OCI-LY3 (cell line): ENCODE results near the gene PCDHGB4.

Experiments
- H2AFZ ChIP-seq: fragments of 200-600, 300-600 bp; shearing (Covaris generic); 2 replicates; pipeline ENCODE4 v1.6.0; 2014; ENCODE audit warnings: antibody characterized with exemption, low read depth, low read length
- H3K27ac ChIP-seq: fragments of 200-600, 300-600 bp; sonication (generic); 2 replicates; pipeline ENCODE4 v1.5.1; 2014; ENCODE audit warnings: mild to moderate bottlenecking, low read length, moderate library complexity, mixed read lengths
- H3K27me3 ChIP-seq: fragments of 200-600, 300-600 bp; sonication (generic); 2 replicates; pipeline ENCODE4 v1.6.1; 2014; ENCODE audit warnings: low read depth, low read length, mixed read lengths
- H3K36me3 ChIP-seq: fragments of 200-600, 300-600 bp; sonication (generic); replicated peaks from 2 replicates; pipeline ENCODE3; 2014; ENCODE audit warnings: low read depth, low read length, mixed read lengths
- H3K4me1 ChIP-seq: fragments of 300-600, 200-600 bp; sonication (generic); 2 replicates; pipeline ENCODE4 v1.6.1; 2014; ENCODE audit warnings: low read length, mixed read lengths
- H3K4me2 ChIP-seq: fragments of 200-600, 300-600 bp; sonication (generic); 2 replicates; pipeline ENCODE4 v1.6.1; 2014; ENCODE audit warnings: low read length, mixed read lengths
- H3K4me3 ChIP-seq: fragments of 300-600, 200-600 bp; sonication (generic); 2 replicates; pipeline ENCODE4 v1.5.1; 2014; ENCODE audit warnings: antibody characterized with exemption, mild to moderate bottlenecking, low read length, moderate library complexity
- H3K79me2 ChIP-seq: fragments of 300-600, 200-600 bp; shearing (Covaris generic); 2 replicates; pipeline ENCODE4 v1.6.1; 2014; ENCODE audit warnings: mild to moderate bottlenecking, low read length, mixed read lengths
- H3K9ac ChIP-seq: fragments of 300-600, 200-600 bp; shearing (Covaris generic); 2 replicates; pipeline ENCODE4 v1.6.0; 2014; ENCODE audit warnings: mild to moderate bottlenecking, low read length, moderate library complexity
- H3K9me3 ChIP-seq: fragments of 200-600, 300-600 bp; shearing (Covaris generic); 2 replicates; pipeline ENCODE4 v1.6.1; 2014; ENCODE audit warnings: low read length, mixed read lengths; ENCODE audit not compliant: insufficient read depth
- H4K20me1 ChIP-seq: fragments of 200-600, 300-600 bp; sonication (generic); 2 replicates; pipeline ENCODE4 v1.6.1; 2016; ENCODE audit warnings: low read length, mixed read lengths; ENCODE audit not compliant: insufficient read depth
- CTCF ChIP-seq: fragments of 200-600, 300-600 bp; sonication (generic); IDR thresholded peaks from 2 replicates; pipeline ENCODE4 v1.5.1; 2014; ENCODE audit warnings: antibody characterized with exemption, low read length, low read depth
- EZH2phosphoT487 ChIP-seq: fragments of 200-600 bp; shearing (Covaris generic); IDR thresholded peaks from 2 replicates; pipeline ENCODE4 v1.6.1; 2018; ENCODE audit warnings: antibody characterized with exemption, mixed run types, low read depth

The PCDHGB4 gene

GRCh38 chr5:141382469-141383294 lies 4.8 kb upstream of the PCDHGB4 start, which contains the start of gene PCDHGA7:
TSS of gene PCDHGA7 (plus strand) at chr5:141382742. CDS start at chr5:141382900, 158 bp downstream.
- H3K27me3 ChIP-seq, result no peaks in the 10 kb centered on the region
- H3K4me2 ChIP-seq, result no peak within 1 kb of the TSS
- no peaks in the 10 kb centered on the region for H3K79me2 ChIP-seq
- no peak within 1 kb of the TSS for H2AFZ ChIP-seq
- no peaks in the 10 kb centered on the region for H3K9me3 ChIP-seq
- H3K9ac ChIP-seq, result no peak within 1 kb of the TSS
- no peak within 1 kb of the TSS for H3K4me3 ChIP-seq
- no peaks in the 10 kb centered on the region for H3K4me1 ChIP-seq
- no peaks in the 10 kb centered on the region for H3K36me3 ChIP-seq
- TF ChIP-seq CTCF (no peak), EZH2phosphoT487 (no peak)
- H4K20me1 ChIP-seq, result no peaks in the 10 kb centered on the region
- no peak within 1 kb of the TSS for H3K27ac ChIP-seq

- TF ChIP-seq CTCF (no peak), EZH2phosphoT487 (no peak)
- H3K9me3 ChIP-seq, result no peaks in the 10 kb centered on the region
- H3K36me3 ChIP-seq, result no peaks in the 10 kb centered on the region
- no peaks in the 10 kb centered on the region for H3K4me1 ChIP-seq
- no peaks in the 10 kb centered on the region for H3K79me2 ChIP-seq
- H2AFZ ChIP-seq, result no peak overlapping the region
- H4K20me1 ChIP-seq, result no peaks in the 10 kb centered on the region
- H3K27ac ChIP-seq, result no peak overlapping the region
- no peaks in the 10 kb centered on the region for H3K27me3 ChIP-seq
- no peak overlapping the region for H3K9ac ChIP-seq
- H3K4me3 ChIP-seq, result no peak overlapping the region
- H3K4me2 ChIP-seq, result no peak overlapping the region
Observed at GRCh38 chr5:141383345-141383744, 4.2 kb upstream of the PCDHGB4 start.

- Histone ChIP-seq H3K27me3 (no peaks in the 10 kb centered on the region), H3K4me2 (no peak overlapping the region), H3K27ac (no peak overlapping the region), H3K4me1 (no peaks in the 10 kb centered on the region), H3K9ac (no peak overlapping the region), H3K36me3 (no peaks in the 10 kb centered on the region), H3K79me2 (no peaks in the 10 kb centered on the region), H4K20me1 (no peaks in the 10 kb centered on the region), H2AFZ (no peak overlapping the region), H3K9me3 (no peaks in the 10 kb centered on the region), H3K4me3 (no peak overlapping the region)
- TF ChIP-seq CTCF (no peak), EZH2phosphoT487 (no peak)
Observed at GRCh38 chr5:141384471-141385267, 2.8 kb upstream of the PCDHGB4 start.

- no peaks in the 10 kb centered on the region for H3K9me3 ChIP-seq
- no peak overlapping the region for H2AFZ ChIP-seq
- TF ChIP-seq EZH2phosphoT487 (no peak), CTCF (no peak)
- H3K9ac ChIP-seq, result no peak overlapping the region
- no peak overlapping the region for H3K4me3 ChIP-seq
- H4K20me1 ChIP-seq, result no peaks in the 10 kb centered on the region
- H3K4me1 ChIP-seq, result no peaks in the 10 kb centered on the region
- no peaks in the 10 kb centered on the region for H3K79me2 ChIP-seq
- H3K4me2 ChIP-seq, result no peak overlapping the region
- H3K36me3 ChIP-seq, result no peaks in the 10 kb centered on the region
- H3K27ac ChIP-seq, result no peak overlapping the region
- no peaks in the 10 kb centered on the region for H3K27me3 ChIP-seq
Observed at GRCh38 chr5:141388661-141389060, 1.2 kb downstream of the PCDHGB4 start.
